ENCODE measurements around the gene NGEF. TPM values are rescaled to one million over a fixed set of nuclear protein-coding genes. Genes with fewer than 3 reads are reported as not detected.

Gene NGEF
- total and polyA plus RNA-seq, 9 of the 15 experiments (the other 6 are each of a cell fraction or from before 2014, with no cell fraction given) = 0.07 to 0.17 (median 0.09) TPM; not detected in 6

- TF ChIP-seq SIN3B (IDR thresholded peaks at IDR 0.05; ENCODE audit: low read depth) (no peak), KDM4B (IDR thresholded peaks at IDR 0.05; ENCODE audit: borderline replicate concordance in 2 of 2, low read depth in 1 of 2) (no peak)
Measured at GRCh38 chr2:232977438-232977971, 35.6 kb downstream of the NGEF start (continued).

GRCh38 chr2:232976666-232977437 lies 36.2 kb downstream of the NGEF start:
- Histone ChIP-seq H3K9me3 (replicated peaks; ENCODE audit: control insufficient read depth, insufficient read depth, low read depth, low read length) (no peaks in the 10 kb centered on the region), H4K20me1 (replicated peaks; ENCODE audit: control insufficient read depth, insufficient read depth, low read length) (no peaks in the 10 kb centered on the region), H3K27me3 (ENCODE audit: control insufficient read depth in 2 of 2, insufficient read depth in 2 of 2, low read length in 2 of 2) (peaks cover 6 to 47% of the 10 kb centered on the region in 2 experiments; a peak in 3 of 5 replicates), H3K9me1 (ENCODE audit: control insufficient read depth, insufficient read depth, low read length) (no peaks in the 10 kb centered on the region), H3K36me3 (ENCODE audit: control insufficient read depth, insufficient read depth, low read length) (no peaks in the 10 kb centered on the region), H3K4me2 (ENCODE audit: insufficient read depth, low read length) (no peak overlapping the region), H2AFZ (ENCODE audit: low read depth, low read length) (no peak overlapping the region), H3K4me1 (replicated peaks in 1 of 2; ENCODE audit: control insufficient read depth in 2 of 2, insufficient read depth in 2 of 2, low read length in 2 of 2) (no peaks in the 10 kb centered on the region; a peak in 2 of 5 replicates), H3K9ac (ENCODE audit: insufficient read depth in 1 of 2, low read depth in 2 of 2, low read length in 2 of 2) (no peak overlapping the region), H3K79me2 (ENCODE audit: control insufficient read depth, insufficient read depth, low read length) (no peaks in the 10 kb centered on the region), H3K27ac (ENCODE audit: extremely low read depth, low read depth, low read length) (no peak overlapping the region), H3K4me3 (no peak overlapping the region)
- TF ChIP-seq FOXA1 (IDR thresholded peaks at IDR 0.05; ENCODE audit: borderline replicate concordance) (no peak), MTA3 (IDR thresholded peaks at IDR 0.05; ENCODE audit: borderline replicate concordance) (no peak), TBL1XR1 (IDR thresholded peaks at IDR 0.05; ENCODE audit: low read length in 2 of 2) (no peak), ZNF785 (CRISPR knock-in tag; IDR thresholded peaks at IDR 0.05) (no peak), KDM1A (IDR thresholded peaks at IDR 0.05) (no peak), MBD2 (IDR thresholded peaks at IDR 0.05; ENCODE audit: borderline replicate concordance, low read depth) (no peak), RBM39 (optimal IDR thresholded peaks at IDR 0.05; ENCODE audit: low read depth, low read length) (no peak), EHMT2 (IDR thresholded peaks at IDR 0.05) (no peak), RBM22 (IDR thresholded peaks at IDR 0.05; ENCODE audit: low read depth, low read length, poor library complexity, severe bottlenecking) (no peak), ZNF644 (tag; IDR thresholded peaks at IDR 0.05; ENCODE audit: low read depth) (no peak), BDP1 (IDR thresholded peaks at IDR 0.05; ENCODE audit: insufficient read depth, insufficient read length) (no peak), NR4A1 (CRISPR knock-in tag; IDR thresholded peaks at IDR 0.05) (no peak), NR4A1 (tag; IDR thresholded peaks at IDR 0.05) (no peak), HBP1 (CRISPR knock-in tag; IDR thresholded peaks at IDR 0.05) (no peak)
- intact Hi-C loops (cut with micrococcal nuclease) = no loop called here
- WGBS (ENCODE audit: insufficient coverage, low coverage, missing lambda C conversion rate) = 2% methylated on average over 15 of the region's 20 CpGs
- FAIRE-seq = no peak
- no peak for DNase-seq (ENCODE audit: extremely low read depth in 1 of 4, low spot score in 3 of 4)
- BruUV-seq (replicated peaks) = no TSS peak
- CTCF ChIA-PET (ENCODE audit: low intra/inter-chr PET ratio) = no interaction called here
- ATAC-seq = no peak
- in situ Hi-C loops (cut with MboI) = no loop called here
- POLR2A ChIA-PET = interaction anchor here (0.5 to 1.1 kb wide), 3 partner anchors 11 to 35 kb away, joined by 3 to 4 read pairs (median 4); no protein-coding TSS in a partner anchor

Data from K562 (cell line).